Measurements from ENCODE around the gene BUB3.

DNA sequence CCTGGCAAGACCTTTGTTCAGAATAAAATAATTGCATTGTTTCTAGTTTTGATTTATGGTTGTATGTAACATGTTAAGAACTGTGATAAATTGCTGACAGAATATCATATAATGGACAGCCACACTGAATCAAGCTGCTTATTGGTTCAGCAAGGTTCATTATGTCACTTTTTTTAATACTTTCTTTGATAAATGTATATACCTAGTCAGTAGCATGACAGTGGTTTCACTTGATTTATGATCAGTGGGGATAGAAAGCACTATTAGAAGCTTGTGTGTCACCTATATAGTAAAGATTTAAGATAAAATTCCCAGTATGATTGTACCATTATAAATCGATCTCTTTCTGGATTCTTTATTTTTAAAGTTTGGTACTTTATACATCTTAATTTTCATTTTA, 4.5 kb downstream of the BUB3 start:
- TF ChIP-seq CTCF (IDR thresholded peaks at IDR 0.05) (no peak), POLR2A (IDR thresholded peaks at IDR 0.05) (no peak)

Data from testis (tissue), 2 donors.